ENCODE data around the gene TRAM1L1.

Gene TRAM1L1

DNA sequence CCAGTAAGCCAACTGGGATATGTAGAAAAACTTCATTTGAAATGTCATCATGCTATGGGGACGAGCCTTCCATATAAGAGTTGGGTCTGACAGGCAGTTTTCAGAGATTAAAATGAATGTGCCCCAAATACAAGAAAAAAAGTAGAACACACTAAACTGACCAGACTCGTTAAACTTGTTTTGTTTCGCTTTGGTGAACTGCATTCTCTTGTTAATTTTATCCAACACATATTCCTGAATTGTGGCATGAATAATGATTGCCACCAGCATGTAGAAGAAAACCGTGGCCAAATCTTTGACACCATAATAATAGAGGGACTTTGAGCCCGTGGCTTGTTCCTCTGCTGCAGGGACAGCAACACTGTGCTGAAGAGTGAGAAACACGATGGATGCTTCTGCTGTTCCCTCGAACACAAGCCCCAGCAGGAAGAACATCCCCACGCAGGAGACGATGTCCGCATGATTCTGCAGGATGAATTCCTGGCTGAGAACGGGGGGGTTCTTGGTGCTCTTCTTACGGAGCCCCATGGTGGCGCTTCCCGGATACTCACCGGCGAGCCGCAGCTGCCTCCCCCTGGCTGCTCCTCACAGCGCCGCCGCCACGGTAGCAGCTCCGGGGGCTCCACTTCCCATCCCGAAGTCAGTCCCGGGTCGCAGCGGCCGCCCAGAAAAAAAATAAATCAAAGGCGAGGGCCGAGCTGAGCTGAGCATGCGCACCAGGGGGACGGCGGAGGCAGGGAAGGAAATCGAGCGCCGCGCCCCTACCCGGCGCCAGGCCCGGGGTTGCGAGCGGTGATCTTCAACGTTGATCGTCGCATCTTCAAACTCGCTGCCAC is at the start of gene TRAM1L1:
TSS of gene TRAM1L1 (minus strand) at position 711 of the 836 bp plus-strand sequence. CDS start at position 528, 183 bp downstream.
- no peak for DNase-seq

DNA sequence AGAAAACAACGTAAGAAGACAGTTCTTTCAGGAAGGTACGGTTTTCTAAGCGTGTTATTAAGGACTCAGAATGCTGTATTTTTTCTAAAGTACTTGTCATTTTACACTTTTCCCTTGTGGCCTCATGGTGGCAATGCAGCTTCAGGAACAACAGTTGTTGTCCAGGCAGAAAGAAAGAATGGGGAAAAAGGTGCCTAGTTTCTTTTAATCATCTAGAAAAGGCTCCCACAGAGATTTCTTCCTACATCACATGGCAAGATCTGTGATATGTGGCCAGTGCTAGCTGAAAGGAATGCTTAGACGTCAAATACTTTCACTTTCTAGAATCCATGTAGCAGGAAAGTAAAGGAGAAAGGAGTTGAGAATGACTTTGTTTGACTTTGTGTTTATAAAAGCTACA is 49.0 kb upstream of the TRAM1L1 start:
- DNase-seq: no peak

DNA sequence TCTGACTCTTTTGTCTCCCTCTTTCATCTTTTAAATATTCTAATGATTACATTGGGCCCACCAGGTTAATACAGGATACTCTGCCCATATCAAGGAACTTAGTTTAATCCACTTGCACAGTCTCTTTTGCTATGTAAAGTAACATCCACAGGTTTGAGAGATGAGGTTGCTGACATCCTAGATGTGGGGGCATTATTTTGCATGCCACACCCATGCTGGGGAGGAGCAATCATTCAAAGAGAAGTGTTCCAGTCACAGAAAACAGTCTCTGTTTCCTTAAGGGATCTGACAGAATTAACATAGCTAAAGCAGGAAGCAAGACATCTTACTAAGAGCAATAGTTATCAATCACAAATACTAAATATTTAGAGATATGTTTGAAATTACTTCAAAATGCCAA is 11.5 kb upstream of the TRAM1L1 start:
- no peak for DNase-seq

DNA sequence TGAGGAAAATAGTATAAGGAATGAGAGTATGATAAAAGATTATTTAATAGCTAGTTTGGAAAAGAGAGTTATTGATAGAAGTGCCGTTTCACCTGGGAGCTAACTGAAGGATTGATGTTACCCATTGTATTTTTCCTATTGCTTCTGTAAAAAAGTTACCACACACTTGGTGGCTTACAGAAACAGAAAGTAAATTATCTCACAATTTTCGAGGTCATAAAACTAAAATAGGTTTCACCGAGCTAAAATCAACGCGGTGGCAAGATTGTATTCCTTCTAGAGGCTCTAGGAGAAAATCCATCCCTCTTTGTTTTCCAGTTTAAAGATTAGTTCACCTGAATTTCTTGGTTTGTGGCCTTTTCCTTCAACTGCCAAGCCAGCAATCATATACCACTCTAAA is 11.1 kb upstream of the TRAM1L1 start:
- no peak for DNase-seq

DNA sequence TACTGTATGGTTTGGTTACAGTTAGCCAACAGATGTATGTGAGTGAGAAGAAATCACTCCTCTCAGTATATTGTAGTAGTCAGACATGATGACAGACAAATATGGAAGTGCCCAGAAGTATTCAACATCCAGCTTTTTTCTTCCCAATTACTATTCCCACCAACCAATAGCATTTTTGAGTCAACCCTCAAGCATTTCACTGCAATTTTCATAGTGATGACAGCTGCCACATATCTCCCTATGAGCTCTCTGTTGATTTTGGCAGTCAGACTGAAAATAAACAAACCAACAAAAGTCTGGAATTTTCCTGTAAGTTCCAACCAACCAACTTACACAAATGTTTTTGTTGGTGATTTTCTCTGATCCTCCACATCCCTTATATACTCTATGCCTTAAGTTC is 8.2 kb upstream of the TRAM1L1 start:
- DNase-seq: no peak

DNA sequence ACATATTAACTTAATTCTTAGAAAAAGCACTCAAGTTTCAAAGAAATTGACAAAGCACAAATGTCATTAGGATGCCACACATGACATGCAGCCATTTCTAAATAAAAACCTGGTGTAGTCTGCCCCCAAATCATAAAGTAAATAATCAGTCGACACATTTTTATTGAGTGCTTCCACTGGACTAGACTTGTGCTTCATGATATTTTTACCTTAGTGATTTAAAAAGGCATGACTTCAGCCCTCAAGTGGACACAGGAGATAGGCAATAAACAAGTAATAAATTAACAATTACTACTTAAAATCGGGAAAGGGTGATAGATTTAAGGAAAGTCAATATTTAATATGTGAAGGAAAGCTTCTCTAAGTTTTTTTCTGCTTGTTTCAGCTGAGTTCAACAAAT is 7.6 kb downstream of the TRAM1L1 start:
- no peak for DNase-seq

DNA sequence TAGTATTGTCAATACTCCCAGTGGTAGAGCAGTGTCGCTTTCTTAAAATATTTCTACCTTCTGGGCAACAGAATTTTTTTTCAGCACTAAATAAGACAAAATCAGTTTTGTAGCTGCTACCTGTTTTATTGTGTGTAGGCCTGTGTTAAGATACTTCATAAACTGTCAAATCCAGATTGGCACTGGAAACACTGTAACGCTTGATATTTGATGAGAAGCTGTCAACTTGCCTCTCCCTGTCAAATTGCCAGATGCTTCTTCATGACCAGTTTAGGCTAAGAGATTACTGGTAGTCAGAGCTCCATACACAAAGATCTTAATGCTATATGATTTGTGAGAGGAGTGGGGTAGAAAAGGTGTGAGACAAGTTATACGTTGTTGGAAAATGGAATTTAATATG is 17.3 kb downstream of the TRAM1L1 start:
- no peak for DNase-seq

DNA sequence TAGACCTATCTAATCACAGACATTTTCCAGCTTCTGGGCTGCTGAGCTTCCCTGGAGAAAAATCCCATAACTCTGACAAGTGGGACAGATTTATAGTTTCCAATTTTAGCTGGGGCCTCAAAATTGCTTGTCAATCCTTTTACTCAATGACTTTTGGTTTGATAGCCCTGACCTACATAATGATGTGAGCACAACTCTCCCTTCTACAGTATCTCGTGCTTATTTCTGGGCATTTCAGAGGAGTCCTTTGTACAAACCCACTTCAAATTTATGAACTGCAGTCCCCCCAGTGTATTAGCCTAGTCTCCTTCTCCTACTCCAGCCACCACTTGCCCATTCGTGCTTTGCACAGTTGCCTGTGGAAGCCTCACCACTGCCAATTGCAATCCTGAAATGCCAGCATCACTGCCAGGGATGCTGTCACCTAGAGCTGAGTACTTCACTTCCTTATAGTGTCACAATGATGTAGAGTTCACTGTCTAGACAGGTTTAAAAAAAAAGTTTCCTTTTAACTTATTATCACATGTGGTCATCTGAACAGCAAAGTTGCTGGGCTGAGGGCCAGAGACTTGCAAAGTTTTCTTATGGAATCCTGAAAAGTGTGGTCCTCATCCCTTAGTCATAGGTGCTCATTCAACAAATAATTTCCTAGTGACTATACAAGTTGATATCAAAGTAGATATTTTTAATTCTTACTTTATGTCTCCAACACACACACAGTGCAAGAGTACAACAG is 21.2 kb downstream of the TRAM1L1 start:
- no peak for DNase-seq

DNA sequence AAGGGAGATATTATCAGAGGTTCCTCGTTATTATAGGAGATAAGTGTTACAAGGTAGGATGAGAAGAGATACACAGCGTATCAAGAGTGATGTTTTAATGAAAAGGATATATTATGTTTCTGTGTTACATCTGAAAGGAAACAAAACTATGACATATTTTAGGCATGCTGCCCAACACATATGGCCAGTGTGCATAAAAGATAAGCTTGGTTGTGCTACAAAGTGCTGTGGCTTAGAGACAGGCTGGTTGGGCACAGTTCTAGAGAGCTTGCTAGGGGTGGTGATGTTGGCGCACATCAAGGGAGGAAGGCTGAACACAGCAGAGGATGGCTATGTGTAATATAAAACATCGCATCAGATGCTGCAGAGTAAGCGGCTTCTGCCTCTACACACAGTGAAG is 42.4 kb downstream of the TRAM1L1 start:
- no peak for DNase-seq
